OCI-M1 (cell line): ENCODE results near the gene YARS1.
A peak's percentile ranks its signal among the peaks of the same experiment; 100 is the strongest.

Source experiments
- DNase-seq: peaks from one replicate; lab custom pipeline; 2025; lab: John Stamatoyannopoulos, UW

YARS1 gene

DNA sequence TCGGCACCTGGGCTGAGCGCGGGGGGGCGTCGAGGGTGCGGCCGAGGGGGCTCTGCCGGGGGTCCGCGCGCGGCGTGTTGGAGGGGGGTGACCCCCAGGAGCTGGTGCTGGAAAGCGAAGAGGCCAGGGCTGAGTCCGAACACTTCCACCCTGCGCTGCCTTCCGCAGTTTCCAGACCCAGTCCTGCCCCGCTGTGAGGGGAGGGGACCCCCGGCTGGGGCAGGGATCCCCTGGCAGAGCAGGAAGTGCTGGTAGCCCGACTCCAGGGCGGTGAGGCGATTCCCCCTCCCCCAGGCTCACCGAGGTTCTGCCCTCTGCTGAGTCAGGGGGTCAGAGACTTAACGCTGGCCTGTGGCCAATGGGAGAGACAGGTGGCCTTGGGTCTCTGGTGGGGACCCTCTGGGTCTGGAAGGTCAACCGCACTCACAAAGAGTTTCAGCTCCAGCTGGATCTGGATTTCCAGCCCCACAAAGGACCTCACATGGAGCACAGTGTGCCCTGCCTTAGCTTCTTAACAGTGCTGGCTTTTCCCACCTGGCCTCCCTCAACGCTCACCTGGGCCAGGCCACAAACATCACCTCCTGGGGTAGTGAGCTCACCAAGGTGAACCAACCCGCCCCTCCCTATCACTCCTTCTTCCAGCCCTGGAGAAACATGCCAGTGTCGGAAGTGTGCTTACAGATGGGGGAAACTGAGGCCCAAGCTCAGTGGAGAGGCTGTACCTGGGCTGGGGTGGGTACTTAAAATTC is 74.8 kb downstream of the YARS1 start:
- DNase-seq = no peak

DNA sequence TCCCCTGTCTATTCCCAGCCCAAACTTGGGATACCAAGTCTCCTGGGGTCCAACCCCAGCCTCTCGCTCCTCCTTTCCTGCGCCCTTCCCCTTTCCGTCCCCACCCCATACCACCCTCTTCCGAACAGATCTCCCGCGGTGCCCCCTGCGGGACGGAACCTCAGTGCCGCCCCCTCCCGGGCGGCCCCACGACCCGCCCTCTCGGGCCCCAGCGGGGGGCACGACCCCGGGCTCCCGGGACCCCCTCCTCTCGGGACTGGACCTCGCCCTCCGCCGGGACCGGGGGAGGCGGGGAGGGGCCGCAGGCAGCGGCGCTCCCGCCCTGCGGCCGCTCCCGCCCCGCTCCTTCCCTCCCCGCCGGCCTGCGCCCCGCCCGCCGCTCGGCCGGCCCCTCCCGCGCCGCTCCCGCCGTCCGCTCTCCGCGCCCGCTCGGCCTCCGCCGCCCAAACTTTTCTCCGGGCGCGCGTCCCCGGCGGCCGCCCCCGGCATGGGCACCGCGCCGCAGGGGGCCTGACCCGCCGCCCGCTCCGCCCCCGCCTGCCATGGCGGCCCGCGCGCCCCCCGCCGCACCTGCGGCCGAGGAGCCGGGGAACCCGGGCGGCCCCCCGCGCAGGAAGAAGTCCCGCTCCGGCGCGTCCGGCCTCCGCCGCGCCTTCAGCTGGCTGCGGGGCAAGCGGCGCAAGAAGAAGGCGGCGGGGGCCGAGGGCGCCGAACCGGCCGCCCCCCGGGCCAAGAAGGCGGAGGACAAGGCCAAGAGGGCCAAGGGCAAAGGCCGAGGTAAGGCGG is 75.6 kb downstream of the YARS1 start:
- DNase-seq = peak; percentile 15

DNA sequence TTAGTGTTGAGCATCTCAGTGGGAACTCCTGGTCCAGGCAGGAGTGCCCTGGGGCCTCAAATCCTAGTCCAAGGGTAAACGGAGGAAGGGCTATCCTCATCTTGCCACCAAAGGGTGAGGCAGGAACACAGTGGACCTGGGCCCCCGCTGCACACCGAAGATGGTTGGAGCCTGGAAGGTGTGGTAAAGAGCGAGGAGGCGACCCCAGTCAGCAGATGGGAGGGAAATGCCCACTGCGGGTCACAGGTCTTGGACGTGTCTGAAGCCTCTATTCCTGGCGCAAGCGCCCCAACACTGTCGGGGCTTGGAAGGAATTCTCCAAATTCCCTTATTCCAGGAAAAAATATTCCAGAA is 76.1 kb downstream of the YARS1 start:
- no peak for DNase-seq

DNA sequence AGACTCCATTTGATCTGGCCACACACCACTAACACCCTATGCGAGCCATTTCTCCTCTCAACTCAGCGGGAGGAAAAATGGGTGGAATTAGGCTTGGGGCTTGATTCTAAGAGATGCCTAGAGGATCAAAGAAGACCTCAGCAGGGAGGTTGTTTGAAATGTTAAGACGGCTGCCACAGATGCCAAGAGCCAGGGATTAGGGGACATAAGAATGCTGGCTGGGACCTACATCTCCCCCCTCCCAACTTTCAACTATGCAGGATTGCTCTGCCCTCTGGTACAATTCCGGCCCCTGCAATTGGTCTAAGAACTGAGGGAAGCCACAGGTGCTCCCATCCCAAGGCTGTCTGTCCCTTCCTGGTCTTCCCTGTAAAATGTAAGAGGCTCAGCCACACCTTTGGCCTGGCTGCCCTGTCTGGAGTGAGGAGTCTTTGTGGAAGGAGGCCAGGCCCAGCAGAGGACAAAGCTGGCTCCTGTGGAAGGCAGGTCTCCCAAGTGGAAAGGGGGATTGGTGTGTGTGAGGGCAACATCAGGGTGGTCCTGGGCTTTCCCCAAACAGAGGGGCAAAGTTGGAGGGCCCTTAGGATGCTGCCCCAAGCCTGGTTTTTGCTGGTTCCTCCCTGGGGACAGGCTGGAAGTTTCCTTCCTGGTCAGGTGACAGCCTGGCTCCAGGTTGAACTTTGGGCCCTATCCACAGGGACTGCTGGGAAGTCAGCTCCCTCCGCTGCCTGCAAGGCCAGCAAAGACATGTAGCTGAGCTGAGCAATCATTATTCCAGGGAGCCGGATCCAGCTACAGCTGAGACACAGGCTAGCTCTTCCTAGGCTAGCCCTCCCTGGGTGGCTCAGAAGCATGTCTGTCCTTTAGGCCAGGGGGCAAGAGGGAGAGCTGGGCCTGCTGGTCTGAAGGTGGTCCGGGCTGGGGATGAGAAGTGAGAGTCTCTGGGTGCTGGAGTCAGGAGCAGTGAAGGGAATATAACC is 80.1 kb downstream of the YARS1 start:
- DNase-seq = no peak

DNA sequence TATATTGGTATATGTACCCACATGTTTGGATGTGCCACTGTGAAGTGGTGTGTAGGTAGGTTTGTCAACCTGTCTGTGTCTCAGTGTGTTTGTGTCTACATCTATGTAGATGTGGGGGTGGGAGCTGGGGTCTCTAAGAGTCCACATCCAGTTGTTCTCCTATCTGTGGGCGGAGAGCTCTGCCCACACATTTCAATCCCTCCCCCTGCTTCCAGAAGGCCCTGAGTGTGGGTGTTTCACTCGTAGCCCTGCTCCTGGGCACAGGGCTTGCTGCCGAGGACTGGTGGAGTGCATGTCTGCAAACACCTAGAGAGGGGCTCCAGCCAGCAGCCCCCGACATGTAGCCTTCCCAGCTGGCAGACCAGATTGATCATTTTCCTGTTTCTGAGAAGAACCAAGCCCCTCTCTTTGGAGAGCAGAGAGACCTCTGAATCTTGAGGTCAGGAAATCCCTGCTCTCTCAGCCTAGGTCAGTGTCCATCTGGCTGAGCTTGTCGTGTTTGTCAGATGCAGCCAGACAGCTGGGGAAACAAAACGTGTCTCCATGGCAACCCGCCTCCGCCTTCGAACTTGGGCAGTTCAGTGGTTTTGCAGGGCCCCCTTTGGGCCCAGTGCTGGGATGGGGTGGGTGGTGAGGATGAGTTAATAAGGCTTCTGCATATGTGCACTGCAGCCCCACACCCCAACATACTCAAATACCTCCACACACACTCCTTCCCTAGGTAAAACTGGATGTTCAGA is 83.4 kb downstream of the YARS1 start:
- peak; percentile 41 for DNase-seq

DNA sequence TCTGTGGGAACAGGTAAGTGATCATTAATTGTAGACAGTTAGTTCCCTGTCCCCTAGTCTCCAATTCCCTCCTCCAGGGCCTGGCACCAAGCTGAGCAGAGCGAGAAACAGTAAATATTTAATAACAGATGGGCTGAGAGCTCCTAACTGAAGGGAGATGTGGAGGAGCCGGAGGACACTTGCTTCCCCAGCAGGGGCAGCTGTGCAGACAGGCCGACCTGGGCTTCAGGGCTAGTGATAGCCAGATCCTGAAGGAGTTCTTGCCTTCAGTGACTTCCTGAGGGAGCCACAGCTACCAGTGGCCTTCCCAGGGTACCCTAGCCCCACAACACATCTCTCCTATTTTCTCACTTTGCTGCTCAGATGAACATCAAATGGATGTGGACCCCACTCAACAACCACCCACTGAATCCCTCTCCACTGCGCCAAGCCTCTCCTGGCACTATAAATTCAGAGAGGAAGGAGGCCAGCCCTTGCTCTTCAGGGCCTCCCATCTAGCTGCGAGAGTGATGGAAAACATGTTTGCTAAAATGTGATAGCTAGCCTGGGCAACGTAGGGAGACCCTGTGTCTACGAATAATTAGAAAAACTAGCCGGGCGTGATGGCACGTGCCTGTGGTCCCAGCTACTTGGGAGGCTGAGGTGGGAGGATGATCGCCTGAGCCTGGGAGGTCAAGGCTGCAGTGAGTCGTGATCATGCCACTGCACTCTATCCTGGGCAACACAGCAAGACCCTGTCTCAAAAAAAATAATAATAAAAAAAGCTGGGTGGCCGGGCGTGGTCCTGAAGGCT is 87.7 kb downstream of the YARS1 start:
- no peak for DNase-seq

DNA sequence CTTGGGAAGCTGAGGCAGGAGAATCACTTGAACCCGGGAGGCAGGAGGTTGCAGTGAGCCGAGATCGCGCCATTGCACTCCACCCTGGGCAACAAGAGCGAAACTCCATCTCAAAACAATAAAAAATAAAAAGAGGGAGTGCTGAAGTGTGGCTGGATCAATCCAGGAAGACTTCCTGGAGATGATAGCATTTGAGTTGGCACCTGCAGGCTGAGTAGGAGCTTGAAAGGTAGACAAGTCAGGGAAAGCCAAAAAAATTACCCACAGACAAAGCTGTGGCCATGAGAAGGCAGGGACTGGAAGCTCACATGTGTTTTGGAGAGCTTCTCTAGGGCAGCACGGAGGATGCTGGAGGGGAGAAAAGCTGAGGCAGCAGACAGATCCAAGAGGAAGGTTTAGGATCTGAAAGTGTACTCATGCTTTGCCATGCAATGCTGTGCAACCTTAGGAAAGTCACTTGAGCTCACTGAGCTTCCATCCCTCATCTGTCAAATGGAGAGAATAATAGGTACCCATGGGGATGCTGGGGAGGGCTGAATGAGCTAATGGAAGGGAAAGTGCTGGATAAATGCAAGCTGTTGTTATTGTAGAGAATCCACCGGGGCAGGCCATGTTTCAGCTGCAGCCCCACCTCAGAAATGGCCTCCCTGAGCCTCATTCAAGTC is 88.6 kb downstream of the YARS1 start:
- DNase-seq = no peak

DNA sequence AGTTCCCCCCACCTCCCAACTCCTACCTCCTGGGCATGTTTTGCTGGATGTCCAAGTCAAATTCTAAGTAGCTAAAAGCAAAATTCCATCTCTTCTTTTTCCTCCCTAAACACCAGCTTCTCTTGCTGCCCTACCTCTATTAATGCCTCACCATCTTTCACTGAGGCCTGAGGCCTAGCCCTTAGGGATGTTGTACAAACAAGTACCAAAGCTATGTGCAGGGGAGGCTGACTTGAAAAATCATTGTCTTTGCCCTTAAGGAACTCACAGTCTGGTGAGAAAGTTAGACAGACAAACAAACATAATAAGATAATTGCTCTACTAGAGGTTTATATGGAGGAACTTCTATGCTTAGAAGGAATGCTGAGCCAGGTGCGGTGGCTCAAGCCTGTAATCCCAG is 89.3 kb downstream of the YARS1 start:
- no peak for DNase-seq

DNA sequence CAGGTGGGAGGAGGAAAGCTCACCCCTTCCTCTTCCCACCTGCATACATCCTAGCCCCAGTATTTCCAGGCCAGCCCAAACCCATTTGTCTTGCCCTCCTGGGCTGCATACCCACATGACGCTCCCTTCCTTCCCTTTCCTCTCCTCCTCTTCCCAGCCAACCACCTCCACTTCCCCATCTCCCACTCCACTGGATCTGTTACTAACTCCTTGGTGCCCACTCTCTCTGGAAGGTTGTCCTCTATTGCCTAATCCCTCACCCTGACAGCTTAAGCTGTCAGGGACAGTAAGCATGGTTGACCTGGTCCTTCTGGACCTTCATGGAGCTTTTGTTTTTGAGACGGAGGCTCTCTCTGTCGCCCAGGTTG is 91.6 kb downstream of the YARS1 start:
- no peak for DNase-seq
